Measurements from ENCODE around the gene MINDY1.

DNA sequence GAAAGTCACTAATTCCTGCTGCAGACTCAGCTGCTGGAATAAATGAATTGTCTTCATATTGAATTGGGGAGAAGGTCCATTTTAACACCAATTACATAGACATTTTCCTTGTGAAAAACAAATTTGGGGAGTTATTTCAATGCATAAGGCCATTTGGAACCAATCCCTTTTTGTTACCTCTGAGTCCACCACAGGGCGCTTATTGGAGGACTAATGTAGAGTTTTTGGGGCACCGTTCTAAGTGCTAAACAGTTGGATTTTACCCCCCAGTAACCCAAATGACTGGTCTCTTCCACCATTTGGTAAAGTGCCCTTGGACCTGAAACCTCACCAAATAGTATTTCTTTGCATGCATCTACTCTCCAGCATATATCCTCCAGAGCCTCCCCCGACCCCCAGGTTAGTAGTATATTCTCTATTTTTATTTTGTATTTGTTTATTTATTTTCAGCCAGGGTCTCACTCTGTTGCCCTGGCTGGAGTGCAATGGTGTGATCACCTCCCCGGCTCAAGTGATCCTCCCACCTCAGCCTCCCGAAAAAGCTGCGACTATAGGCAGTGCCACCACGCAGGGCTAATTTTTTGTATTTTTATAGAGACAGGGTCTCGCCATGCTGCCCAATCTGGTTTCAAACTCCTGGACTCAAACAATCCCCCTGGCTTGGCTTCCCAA lies 3.1 kb upstream of the MINDY1 start:
- TF ChIP-seq, protein P1, sequence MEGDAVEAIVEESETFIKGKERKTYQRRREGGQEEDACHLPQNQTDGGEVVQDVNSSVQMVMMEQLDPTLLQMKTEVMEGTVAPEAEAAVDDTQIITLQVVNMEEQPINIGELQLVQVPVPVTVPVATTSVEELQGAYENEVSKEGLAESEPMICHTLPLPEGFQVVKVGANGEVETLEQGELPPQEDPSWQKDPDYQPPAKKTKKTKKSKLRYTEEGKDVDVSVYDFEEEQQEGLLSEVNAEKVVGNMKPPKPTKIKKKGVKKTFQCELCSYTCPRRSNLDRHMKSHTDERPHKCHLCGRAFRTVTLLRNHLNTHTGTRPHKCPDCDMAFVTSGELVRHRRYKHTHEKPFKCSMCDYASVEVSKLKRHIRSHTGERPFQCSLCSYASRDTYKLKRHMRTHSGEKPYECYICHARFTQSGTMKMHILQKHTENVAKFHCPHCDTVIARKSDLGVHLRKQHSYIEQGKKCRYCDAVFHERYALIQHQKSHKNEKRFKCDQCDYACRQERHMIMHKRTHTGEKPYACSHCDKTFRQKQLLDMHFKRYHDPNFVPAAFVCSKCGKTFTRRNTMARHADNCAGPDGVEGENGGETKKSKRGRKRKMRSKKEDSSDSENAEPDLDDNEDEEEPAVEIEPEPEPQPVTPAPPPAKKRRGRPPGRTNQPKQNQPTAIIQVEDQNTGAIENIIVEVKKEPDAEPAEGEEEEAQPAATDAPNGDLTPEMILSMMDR (IDR thresholded peaks at IDR 0.05; ENCODE audit: low read depth, low read length, poor library complexity, severe bottlenecking) = no peak
- TF ChIP-seq EZH2phosphoT487 (IDR thresholded peaks at IDR 0.05; ENCODE audit: borderline replicate concordance, low read length) = no peak

Data from DOHH2 (cell line).